Measurements from ENCODE around the gene MZF1. TPM values are rescaled to one million over a fixed set of nuclear protein-coding genes. Genes with fewer than 3 reads are reported as not detected.
A peak's percentile ranks its signal among the peaks of the same experiment; 100 is the strongest.

MZF1 gene
- total RNA-seq, 2 donors from 2014 or later, result 6.5 to 11.3 TPM

DNA sequence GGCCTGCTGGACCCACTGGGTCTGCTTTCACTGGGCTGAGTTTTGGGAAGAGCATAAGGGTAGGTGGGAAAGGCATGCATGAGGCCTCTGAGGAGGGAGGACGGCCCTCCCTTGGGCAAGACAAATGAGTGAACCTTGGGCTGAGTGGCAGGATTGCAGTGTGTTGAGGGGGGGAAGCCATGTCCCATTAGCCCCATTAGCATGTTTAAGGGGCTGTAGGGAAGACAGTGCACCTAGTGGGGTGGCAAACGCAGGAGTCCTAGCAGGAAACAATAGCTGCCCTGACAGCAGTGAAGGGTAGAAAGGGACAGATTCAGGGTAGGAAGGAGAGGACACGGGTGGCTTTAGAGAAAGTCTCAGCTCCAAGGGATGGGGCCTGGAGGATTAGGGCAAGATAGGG is 50.4 kb downstream of the MZF1 start:
- no peaks in the 10 kb centered on the region for H3K27me3 ChIP-seq
- H3K4me3 ChIP-seq, result no peak overlapping the region
- no peak for DNase-seq (ENCODE audit: low spot score)
- peaks cover 0 to 21% of the 10 kb centered on the region in 2 donors for H3K4me1 ChIP-seq
- H3K9me3 ChIP-seq, result no peaks in the 10 kb centered on the region
- no peaks in the 10 kb centered on the region for H3K36me3 ChIP-seq
- TF ChIP-seq, protein P1, sequence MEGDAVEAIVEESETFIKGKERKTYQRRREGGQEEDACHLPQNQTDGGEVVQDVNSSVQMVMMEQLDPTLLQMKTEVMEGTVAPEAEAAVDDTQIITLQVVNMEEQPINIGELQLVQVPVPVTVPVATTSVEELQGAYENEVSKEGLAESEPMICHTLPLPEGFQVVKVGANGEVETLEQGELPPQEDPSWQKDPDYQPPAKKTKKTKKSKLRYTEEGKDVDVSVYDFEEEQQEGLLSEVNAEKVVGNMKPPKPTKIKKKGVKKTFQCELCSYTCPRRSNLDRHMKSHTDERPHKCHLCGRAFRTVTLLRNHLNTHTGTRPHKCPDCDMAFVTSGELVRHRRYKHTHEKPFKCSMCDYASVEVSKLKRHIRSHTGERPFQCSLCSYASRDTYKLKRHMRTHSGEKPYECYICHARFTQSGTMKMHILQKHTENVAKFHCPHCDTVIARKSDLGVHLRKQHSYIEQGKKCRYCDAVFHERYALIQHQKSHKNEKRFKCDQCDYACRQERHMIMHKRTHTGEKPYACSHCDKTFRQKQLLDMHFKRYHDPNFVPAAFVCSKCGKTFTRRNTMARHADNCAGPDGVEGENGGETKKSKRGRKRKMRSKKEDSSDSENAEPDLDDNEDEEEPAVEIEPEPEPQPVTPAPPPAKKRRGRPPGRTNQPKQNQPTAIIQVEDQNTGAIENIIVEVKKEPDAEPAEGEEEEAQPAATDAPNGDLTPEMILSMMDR (IDR thresholded peaks at IDR 0.05), result no peak
- no peak overlapping the region for H3K27ac ChIP-seq

DNA sequence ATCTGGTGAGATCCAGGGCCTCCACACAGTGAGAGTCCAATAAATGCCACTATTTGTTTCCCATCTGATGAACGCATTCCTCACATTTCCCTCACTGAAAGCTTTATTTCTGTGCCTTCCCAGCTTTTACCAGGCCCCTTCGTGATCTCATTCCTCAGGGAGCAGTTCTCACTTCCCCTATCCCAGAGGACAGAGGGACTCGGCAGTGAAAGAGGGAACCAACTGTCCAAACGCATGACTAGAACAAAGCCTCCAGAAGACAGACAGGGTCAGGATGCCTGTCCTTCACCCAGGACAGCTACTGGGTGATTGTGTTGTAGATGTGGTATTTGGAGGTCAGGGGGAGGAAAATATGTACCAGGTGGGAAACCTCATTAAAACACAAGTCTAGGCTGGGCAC is 51.5 kb downstream of the MZF1 start:
- no peak for DNase-seq (ENCODE audit: low spot score)

DNA sequence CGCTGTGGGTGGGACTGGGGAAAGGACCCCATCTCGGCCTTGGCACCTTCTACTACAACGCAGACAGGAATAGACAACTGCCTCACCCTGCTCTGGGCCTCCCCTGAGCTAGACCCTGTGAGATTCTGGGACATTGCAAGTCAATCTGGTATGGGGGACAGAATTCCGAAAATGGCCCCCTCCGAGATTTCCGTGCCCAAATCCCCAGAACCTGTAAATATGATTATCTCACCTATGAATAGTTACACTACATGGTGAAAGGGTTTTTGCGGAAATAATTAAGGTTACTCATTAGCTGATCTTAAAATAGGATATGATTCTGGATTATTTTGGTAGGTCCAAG is 52.9 kb downstream of the MZF1 start:
- TF ChIP-seq, protein P1 (IDR thresholded peaks at IDR 0.05), result no peak
- Histone ChIP-seq H3K4me3 (peak overlapping the region; percentile 73 to 78), H3K4me1 (peaks cover 0 to 30% of the 10 kb centered on the region in 2 donors), H3K27ac (peak overlapping the region; percentile 92 to 94), H3K27me3 (no peaks in the 10 kb centered on the region), H3K36me3 (peaks cover 19% of the 10 kb centered on the region), H3K9me3 (no peaks in the 10 kb centered on the region)
- DNase-seq (ENCODE audit: low spot score), result no peak

More for the DNA sequence above, 51.5 kb downstream of the MZF1 start:
- H3K4me3 ChIP-seq, result no peak overlapping the region
- H3K27ac ChIP-seq, result no peak overlapping the region
- peaks cover 7% of the 10 kb centered on the region for H3K36me3 ChIP-seq
- H3K4me1 ChIP-seq, result peaks cover 0 to 23% of the 10 kb centered on the region in 2 donors
- no peaks in the 10 kb centered on the region for H3K9me3 ChIP-seq
- H3K27me3 ChIP-seq, result no peaks in the 10 kb centered on the region
- TF ChIP-seq, protein P1 (IDR thresholded peaks at IDR 0.05), result no peak

DNA sequence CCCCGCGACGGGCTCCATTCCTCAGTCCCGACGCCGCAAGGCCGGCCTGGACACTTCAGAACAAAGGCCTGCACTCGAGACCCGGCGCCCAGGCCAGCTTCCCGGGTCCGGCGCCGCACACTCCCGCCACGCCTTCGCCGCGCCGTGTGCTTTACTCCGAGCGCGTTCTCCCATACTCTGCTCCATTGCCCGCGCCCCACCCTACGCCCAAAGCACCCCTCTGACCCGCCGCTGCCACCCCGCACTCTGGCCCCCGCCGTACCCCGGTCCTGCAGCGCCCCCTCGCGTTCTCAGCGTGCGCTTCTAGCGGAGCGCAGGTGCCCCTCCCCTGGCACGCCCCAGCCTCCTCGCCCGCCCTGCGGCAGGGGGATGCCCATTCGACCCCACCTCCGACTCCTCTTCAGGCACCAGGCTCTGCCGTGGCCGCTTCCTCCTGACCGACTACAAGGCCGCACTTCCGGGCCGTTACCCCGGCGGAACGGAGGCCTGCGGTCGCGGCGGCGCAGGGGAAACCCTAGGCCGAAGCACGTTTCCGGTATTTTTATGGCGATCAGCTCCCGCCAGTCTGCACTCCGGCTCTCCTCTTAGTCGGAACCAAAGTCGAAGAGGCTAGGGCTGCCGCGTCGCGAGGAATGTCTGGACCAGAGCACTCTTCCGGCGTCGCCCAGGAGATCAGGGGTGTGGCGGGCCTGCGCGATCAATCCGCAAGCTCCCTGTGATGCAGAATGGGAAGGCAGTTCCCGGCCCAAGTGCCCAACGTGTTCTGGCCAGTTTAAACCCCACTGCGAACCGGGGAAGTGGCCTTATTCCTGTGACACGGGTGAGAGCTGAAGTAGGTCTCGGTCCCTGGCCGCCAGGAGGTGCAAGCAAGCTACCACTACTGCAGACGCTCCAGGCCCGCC is 53.5 kb downstream of the MZF1 start, which contains the start of gene ZBTB45:
ZBTB45 (minus strand) TSS at position 456 of the 902 bp plus-strand sequence. CDS start 2,137 bp downstream, outside the sequence.
- Histone ChIP-seq H3K27ac (peak within 1 kb of the TSS; percentile 92 to 94), H3K9me3 (no peaks in the 10 kb centered on the region), H3K36me3 (peaks cover 19% of the 10 kb centered on the region), H3K4me1 (peaks cover 0 to 36% of the 10 kb centered on the region in 2 donors), H3K27me3 (no peaks in the 10 kb centered on the region), H3K4me3 (peak within 1 kb of the TSS; percentile 73 to 78)
- TF ChIP-seq, protein P1 (IDR thresholded peaks at IDR 0.05), result peak; percentile 49 to 58
- peak; percentile 94 for DNase-seq (ENCODE audit: low spot score)

DNA sequence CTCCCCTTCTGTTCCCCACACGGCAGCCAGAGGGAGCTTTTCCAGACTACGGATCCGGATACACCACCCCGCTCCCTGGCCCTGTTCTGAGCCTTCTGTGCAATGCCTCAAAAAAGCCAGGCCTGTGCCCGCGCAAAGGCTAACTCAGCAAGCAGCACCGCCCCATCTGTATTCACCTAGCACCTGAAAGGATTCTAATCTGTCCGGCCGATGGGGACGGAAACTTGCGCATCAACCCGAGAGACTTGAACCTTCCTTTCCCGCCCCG is 54.1 kb downstream of the MZF1 start:
- Histone ChIP-seq H3K27me3 (no peaks in the 10 kb centered on the region), H3K9me3 (no peaks in the 10 kb centered on the region), H3K27ac (peak overlapping the region; percentile 92 to 94), H3K36me3 (peaks cover 19% of the 10 kb centered on the region), H3K4me1 (peaks cover 0 to 42% of the 10 kb centered on the region in 2 donors), H3K4me3 (peak overlapping the region; percentile 73 to 78)
- TF ChIP-seq, protein P1 (IDR thresholded peaks at IDR 0.05), result no peak
- peak; percentile 66 for DNase-seq (ENCODE audit: low spot score)

Measured in right atrium auricular region (tissue), 2 donors.